ENCODE data around the gene SRSF7. TPM values are rescaled to one million over a fixed set of nuclear protein-coding genes. Genes with fewer than 3 reads are reported as not detected.

Gene SRSF7
- total RNA-seq, 1 donor from 2014 or later: 99.7 TPM

DNA sequence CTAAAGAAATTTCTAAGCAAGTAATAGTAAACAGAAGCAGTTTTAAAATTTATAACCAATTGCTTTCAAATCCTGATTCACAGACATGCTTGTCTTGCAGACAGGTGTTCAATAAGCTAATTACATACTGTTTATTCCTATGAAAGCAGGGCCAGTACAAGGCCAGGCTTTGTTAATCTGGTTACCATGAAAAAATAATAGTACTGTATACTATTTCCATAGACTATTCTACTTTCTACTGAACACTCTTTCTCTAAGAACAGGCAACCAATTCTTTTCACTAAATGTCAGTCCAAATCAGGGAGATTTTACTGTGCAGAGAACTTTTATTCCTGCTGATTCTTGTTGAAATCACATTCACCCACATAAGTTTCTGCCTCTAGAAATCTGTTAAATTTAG lies 2.9 kb upstream of the SRSF7 start:
- ATAC-seq: no peak
- intact Hi-C loops (cut with DNase I): no loop called here
- Histone ChIP-seq H3K4me1 (peaks cover 9% of the 10 kb centered on the region), H3K27ac (peak overlapping the region; percentile 9), H3K4me3 (peak overlapping the region; percentile 34), H3K9me3 (no peaks in the 10 kb centered on the region), H3K27me3 (ENCODE audit: low read depth) (no peaks in the 10 kb centered on the region), H3K36me3 (peaks cover 9% of the 10 kb centered on the region)
- TF ChIP-seq, protein P1, sequence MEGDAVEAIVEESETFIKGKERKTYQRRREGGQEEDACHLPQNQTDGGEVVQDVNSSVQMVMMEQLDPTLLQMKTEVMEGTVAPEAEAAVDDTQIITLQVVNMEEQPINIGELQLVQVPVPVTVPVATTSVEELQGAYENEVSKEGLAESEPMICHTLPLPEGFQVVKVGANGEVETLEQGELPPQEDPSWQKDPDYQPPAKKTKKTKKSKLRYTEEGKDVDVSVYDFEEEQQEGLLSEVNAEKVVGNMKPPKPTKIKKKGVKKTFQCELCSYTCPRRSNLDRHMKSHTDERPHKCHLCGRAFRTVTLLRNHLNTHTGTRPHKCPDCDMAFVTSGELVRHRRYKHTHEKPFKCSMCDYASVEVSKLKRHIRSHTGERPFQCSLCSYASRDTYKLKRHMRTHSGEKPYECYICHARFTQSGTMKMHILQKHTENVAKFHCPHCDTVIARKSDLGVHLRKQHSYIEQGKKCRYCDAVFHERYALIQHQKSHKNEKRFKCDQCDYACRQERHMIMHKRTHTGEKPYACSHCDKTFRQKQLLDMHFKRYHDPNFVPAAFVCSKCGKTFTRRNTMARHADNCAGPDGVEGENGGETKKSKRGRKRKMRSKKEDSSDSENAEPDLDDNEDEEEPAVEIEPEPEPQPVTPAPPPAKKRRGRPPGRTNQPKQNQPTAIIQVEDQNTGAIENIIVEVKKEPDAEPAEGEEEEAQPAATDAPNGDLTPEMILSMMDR (IDR thresholded peaks at IDR 0.05): no peak
- no peak for DNase-seq

- DNase-seq: no peak
- H3K27ac ChIP-seq: peak overlapping the region; percentile 99
- peak in 1 of 2 donors; percentile 2 for ATAC-seq
- intact Hi-C loops (cut with DNase I): no loop called here
- H3K4me1 ChIP-seq: peaks cover 31% of the 10 kb centered on the region
- H3K9me3 ChIP-seq: no peaks in the 10 kb centered on the region
- H3K36me3 ChIP-seq: peaks cover 32% of the 10 kb centered on the region
- H3K4me3 ChIP-seq: peak overlapping the region; percentile 87
- TF ChIP-seq, protein P1 (IDR thresholded peaks at IDR 0.05): no peak
- no peaks in the 10 kb centered on the region for H3K27me3 ChIP-seq (ENCODE audit: low read depth)
Measured at GRCh38 chr2:38751596-38752410, 642 bp upstream of the SRSF7 start.

DNA sequence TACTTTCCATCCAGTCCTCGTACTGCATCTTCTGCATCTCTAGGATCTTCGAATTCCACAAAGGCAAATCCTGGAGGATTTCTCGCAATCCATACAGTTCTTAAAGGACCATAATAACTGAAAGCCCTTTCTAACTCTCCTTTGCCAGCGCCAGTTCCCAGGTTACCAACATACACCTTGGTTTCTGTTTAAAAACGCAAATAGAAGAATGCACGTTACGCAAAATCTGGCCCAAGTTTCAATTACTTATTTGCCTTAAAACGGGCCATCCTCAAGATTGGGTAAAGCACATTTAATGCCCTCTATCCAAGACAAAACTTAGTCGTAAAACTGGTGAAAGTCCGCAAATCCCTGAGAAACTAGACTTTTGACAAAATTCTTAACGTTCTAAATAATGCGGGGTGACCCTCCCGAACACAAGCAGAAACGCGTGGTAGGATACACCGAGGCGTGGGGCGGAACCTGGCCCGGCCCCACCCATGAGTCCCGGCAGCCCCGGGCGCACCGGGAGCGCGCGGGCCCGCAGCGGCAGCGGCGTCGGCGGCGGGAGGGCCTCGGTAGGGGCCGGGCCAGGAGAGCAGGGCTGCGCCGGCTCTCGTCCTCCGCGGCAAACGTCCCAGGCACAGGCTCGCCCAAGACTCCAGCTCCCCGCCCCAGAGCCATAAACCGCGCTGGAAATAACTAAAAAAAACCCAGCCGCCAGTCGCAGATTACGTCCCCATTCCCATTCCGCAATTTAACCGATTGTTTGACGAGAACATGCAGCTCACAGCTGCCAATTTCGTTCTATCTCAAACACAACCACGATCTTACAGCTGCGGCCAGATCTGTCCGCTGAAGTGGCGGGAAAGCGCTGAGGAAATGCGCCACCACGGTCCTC lies 910 bp downstream of the SRSF7 start:
- peaks cover 47% of the 10 kb centered on the region for H3K36me3 ChIP-seq
- intact Hi-C loops (cut with DNase I): no loop called here
- peaks cover 47% of the 10 kb centered on the region for H3K4me1 ChIP-seq
- peak overlapping the region; percentile 87 for H3K4me3 ChIP-seq
- H3K27me3 ChIP-seq (ENCODE audit: low read depth): no peaks in the 10 kb centered on the region
- peak overlapping the region; percentile 99 for H3K27ac ChIP-seq
- TF ChIP-seq, protein P1 (IDR thresholded peaks at IDR 0.05): no peak
- ATAC-seq (peak; percentile 86), DNase-seq (peak; percentile 73)
- no peaks in the 10 kb centered on the region for H3K9me3 ChIP-seq

GRCh38 chr2:38748943-38749804 lies 2.0 kb downstream of the SRSF7 start:
- H3K9me3 ChIP-seq: no peaks in the 10 kb centered on the region
- intact Hi-C loops (cut with DNase I): no loop called here
- H3K4me3 ChIP-seq: peak overlapping the region; percentile 87
- no peak for ATAC-seq
- DNase-seq: no peak
- H3K27ac ChIP-seq: no peak overlapping the region
- H3K4me1 ChIP-seq: peaks cover 58% of the 10 kb centered on the region
- TF ChIP-seq, protein P1 (IDR thresholded peaks at IDR 0.05): no peak
- no peaks in the 10 kb centered on the region for H3K27me3 ChIP-seq (ENCODE audit: low read depth)
- H3K36me3 ChIP-seq: peaks cover 58% of the 10 kb centered on the region

DNA sequence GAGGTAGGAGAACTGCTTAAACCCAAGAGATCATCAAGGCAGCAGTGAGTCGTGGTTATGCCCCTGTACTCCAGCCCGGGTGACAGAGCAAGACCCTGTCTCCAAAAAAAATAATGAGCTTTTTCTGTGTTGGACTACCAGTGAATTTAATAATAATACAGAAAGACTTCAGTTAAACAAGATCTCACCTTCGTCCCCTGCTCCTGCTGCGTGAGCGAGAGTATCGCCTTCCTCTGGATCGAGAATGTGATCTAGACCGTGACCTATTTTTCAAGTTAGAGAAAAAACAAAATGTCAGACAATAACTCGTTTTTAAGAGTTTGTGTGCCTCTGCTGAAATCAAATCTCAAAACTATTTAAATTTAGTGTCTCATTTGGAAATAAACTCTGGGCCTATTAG lies 2.8 kb downstream of the SRSF7 start:
- Histone ChIP-seq H3K36me3 (peaks cover 66% of the 10 kb centered on the region), H3K4me3 (peak overlapping the region; percentile 87), H3K9me3 (no peaks in the 10 kb centered on the region), H3K27ac (peak overlapping the region; percentile 18), H3K27me3 (ENCODE audit: low read depth) (no peaks in the 10 kb centered on the region), H3K4me1 (peaks cover 60% of the 10 kb centered on the region)
- ATAC-seq: no peak
- intact Hi-C loops (cut with DNase I): no loop called here
- TF ChIP-seq, protein P1 (IDR thresholded peaks at IDR 0.05): no peak
- DNase-seq: no peak
